NCI-H82 (cell line): ENCODE results near the gene ALOX15B.

ENCODE experiments used
- DNase-seq: peaks from one replicate; lab custom pipeline; 2025; lab: John Stamatoyannopoulos, UW

The ALOX15B gene, protein sequence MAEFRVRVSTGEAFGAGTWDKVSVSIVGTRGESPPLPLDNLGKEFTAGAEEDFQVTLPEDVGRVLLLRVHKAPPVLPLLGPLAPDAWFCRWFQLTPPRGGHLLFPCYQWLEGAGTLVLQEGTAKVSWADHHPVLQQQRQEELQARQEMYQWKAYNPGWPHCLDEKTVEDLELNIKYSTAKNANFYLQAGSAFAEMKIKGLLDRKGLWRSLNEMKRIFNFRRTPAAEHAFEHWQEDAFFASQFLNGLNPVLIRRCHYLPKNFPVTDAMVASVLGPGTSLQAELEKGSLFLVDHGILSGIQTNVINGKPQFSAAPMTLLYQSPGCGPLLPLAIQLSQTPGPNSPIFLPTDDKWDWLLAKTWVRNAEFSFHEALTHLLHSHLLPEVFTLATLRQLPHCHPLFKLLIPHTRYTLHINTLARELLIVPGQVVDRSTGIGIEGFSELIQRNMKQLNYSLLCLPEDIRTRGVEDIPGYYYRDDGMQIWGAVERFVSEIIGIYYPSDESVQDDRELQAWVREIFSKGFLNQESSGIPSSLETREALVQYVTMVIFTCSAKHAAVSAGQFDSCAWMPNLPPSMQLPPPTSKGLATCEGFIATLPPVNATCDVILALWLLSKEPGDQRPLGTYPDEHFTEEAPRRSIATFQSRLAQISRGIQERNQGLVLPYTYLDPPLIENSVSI

DNA sequence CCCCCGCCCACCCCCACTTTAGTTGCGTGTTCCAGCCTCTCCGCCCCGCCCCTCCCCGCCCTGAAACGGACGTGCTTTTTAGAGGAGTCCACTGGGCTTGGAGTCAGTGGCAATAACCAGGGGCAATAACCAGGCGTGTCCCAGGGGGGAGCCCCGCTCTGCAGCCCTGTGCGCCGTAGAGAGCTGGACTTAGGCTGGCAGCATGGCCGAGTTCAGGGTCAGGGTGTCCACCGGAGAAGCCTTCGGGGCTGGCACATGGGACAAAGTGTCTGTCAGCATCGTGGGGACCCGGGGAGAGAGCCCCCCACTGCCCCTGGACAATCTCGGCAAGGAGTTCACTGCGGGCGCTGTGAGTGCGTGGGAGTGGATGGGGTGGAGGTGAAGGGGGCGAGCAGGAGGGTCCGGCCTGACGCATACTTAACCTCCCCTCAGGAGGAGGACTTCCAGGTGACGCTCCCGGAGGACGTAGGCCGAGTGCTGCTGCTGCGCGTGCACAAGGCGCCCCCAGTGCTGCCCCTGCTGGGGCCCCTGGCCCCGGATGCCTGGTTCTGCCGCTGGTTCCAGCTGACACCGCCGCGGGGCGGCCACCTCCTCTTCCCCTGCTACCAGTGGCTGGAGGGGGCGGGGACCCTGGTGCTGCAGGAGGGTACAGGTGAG lies at the start of gene ALOX15B:
Gene ALOX15B, plus strand, starts transcription at position 106 of the 657 bp plus-strand sequence. Its CDS starts 97 bp downstream, at position 203.
- DNase-seq: no peak

DNA sequence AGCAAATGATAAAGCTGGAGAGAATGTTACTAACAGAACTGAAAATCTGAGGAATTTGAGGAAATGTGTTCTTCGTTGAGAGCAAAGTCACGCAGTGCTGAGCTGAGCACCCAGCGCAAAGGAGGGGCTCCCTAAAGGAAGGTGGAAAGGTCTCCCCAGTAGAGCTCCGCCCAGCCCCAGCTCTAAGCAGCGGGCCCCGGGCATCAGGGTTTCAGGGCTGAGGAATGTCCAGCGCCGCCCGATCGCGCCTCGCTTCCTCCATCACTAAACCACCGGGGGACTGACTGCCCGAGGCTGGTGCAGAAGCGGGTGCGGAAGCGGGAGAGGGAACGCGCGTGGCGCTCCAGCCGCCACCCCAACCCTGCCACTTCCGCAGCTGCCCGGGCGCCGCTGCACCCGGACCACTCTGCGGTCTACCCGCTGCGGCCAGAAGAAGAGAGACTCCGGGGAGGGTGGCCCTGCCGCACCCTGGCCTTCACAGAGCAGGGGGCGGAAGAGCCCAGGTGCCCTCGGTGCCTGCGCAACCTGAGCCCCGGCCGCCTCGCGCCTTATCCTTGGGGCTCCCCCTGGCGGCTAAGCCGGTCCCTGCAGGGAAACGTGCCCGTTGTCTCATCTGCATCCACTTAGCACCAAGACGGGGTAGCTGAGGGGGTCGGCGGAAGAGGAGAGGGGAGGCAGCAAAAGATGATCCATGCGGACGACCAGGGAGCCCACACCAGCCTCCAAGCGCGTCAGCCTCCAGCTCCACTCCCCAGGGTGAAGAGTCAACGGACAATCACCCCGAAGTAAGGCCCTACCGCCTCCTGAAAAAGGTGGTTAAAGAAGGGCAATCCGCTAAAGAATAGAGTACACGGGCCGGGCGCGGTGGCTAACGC lies 48.8 kb upstream of the ALOX15B start:
- DNase-seq: peak; percentile 67

DNA sequence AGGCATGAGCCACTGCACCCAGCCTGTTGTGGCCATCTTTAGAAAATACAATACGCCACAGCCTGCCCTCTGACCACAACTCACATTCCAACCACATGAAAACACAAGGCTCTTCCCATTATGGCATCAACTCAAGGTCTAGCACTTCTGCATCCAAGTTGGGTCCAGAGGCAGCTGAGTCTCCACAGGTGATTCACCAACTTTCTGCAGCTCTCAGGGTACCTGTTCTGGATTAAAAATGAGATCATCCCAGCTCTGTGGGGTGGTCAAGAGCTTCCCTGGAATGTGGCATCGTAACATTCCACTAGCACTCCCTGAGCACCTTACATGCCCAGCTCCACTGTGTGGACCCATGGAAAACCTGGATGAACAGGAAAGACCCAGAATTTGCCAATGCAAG lies 46.3 kb upstream of the ALOX15B start:
- DNase-seq: no peak

DNA sequence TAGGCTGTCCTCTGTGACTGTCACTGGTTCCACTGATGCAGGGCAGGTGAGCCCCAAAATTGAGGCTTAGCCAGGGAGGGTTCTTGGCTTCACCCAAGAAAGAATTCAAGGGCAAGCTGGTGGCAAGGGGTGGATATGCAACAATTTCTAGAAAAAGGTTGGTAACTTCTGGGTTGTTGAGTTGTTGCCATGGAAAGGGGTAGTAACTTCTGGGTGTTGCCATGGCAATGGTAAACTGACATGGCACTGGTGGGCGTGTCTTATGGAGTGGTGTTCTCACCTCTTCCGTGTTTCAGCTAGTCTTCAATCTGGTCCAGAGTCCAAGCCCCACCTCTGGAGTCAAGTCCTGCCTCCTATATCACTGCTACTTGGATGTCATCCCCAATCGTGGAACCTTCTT lies 45.9 kb upstream of the ALOX15B start:
- no peak for DNase-seq

DNA sequence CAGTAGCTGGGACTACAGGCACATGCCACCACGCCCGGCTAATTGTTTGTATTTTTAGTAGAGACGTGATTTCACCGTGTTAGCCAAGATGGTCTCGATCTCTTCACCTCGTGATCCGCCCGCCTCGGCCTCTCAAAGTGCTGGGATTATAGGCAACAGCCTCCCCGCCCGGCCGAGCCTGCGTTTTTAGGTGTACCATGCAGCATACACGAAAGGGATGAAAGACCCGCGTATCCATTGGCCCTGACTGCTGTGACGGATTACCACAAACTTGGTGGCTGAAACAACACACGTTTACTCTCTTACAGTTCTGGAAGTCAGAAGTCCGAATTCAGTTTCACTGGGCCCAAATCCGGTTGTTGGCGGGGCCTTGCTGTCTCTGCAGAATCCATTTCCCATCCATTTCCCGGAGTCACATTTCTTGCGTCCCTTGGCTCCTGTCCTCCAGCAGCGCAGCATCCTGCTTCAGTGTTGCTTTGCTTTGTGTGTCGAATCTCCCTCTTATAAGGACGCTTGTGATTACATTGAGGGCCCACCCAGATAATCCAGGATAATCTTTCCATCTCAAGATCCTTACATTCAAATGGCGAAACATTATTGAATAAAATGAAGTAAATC lies 44.8 kb upstream of the ALOX15B start:
- DNase-seq: peak; percentile 96

DNA sequence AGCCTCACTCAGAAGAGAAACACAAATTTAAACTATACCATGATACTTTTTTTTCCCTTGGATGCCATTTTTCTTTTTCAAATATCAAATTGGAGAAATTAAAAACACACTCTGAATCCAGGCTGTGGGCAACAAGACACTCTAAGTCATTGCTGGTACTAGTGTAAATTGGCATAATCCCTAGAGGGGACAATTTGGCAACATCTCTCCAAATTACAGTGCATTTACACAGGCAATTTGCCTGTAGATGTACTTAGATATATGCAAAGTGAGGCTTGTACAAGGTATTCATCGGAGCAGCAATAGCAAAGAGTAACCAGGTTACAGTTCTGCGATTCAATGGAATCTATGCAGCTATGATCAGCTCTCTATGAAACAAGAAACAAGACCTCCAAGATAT lies 43.1 kb upstream of the ALOX15B start:
- no peak for DNase-seq

DNA sequence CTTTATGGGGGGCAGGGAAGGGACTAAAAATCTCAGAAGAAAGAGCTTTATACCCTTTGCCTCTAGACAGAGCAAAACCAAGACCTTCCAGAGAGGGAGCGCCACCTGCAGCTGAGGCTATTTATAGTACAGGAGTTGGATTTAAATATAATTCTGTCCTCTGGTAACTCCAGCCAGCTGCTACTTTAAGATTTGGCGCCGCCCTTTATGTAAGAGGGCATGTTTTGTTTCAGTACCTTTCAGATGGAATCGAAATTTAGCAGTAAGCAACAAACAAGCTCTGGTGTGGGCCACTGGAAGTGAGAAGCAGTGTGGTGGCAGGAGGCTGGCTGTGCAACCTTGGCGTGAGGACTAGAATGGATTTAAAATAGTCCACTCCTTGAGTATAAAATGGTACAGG lies 41.7 kb upstream of the ALOX15B start:
- peak; percentile 98 for DNase-seq

DNA sequence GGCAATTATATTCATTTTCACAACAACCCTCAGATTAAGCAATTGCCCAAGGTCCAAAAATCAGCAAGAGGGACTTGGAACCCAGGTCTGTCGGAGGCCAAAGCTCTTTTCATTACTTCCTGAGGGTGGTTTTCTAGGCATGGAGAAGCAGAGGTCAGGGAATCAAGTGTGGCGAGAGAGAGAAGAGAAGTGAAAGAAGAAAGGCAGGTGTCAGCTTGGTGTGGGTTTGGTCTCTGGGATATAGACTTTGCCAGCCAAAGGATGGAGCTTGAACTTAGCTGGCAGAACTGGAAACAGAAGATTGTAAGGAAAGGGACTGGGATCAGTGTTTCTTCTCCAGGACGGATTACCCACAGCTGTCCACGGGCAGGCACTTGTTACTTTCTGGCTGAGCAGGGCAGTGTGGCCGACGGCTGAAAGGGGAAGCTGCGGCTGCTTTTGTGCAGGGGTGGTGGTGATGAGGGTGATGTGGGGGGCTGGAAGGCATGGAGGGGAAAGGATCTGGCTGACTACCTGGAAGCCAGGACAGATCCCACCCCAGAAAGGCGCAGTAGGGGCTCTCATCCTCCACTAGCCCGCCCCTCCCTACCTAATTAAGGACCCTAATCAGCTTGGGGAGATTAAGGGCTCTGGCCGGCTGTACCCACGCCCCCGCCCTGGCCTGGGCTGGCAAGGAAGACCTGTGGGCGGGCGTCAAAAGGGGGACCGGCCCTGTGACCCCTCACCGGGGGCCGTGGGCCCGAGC lies 36.7 kb upstream of the ALOX15B start, which contains the start of gene GUCY2D:
Gene GUCY2D, plus strand, starts transcription at position 640 of the 745 bp plus-strand sequence. CDS start 433 bp downstream, outside the sequence.
- DNase-seq: peak; percentile 94

DNA sequence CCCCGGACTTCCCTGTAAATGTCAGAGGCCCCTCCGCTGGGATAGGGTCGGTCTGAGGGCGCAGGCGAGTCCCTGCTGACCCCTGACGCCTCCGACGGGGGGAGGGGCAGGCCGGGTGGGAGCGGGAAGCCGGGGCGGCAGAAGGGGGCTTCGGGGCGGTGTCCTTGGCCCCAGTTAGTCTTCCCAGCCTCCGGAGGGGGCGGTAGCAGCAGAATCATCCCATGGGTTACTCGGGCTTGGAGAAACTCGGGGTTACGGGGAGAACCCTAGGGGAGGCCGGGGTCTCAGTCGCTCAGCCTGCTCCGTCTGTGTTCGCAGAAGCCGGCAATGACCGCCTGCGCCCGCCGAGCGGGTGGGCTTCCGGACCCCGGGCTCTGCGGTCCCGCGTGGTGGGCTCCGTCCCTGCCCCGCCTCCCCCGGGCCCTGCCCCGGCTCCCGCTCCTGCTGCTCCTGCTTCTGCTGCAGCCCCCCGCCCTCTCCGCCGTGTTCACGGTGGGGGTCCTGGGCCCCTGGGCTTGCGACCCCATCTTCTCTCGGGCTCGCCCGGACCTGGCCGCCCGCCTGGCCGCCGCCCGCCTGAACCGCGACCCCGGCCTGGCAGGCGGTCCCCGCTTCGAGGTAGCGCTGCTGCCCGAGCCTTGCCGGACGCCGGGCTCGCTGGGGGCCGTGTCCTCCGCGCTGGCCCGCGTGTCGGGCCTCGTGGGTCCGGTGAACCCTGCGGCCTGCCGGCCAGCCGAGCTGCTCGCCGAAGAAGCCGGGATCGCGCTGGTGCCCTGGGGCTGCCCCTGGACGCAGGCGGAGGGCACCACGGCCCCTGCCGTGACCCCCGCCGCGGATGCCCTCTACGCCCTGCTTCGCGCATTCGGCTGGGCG lies 35.9 kb upstream of the ALOX15B start:
- DNase-seq: peak; percentile 73

DNA sequence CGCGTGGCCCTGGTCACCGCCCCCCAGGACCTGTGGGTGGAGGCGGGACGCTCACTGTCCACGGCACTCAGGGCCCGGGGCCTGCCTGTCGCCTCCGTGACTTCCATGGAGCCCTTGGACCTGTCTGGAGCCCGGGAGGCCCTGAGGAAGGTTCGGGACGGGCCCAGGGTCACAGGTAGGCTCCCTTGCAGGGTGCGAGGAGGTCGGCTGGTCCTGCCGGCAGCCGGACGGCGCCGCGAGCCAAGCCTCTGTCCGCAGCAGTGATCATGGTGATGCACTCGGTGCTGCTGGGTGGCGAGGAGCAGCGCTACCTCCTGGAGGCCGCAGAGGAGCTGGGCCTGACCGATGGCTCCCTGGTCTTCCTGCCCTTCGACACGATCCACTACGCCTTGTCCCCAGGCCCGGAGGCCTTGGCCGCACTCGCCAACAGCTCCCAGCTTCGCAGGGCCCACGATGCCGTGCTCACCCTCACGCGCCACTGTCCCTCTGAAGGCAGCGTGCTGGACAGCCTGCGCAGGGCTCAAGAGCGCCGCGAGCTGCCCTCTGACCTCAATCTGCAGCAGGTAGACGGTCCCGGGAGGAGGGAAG lies 35.2 kb upstream of the ALOX15B start:
- DNase-seq: no peak

DNA sequence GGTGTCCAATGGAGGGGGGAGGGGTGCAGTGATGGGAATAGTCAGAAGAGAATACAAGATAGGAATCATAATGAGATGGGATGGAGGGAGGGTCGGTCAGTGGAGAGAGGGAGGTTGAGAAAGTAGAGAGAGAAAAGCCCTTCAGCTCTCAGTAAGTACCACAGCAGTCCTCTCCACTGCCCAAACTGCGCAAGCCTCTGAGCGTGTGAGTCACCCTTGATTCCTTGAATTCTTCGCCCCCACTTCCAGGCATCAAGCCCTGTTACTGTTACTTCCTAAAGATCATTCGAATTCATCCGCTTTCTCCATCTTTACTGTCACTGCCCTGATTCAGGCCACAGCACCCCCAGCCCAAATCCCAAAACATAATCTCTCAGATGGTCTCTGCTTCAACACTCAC lies 34.0 kb upstream of the ALOX15B start:
- no peak for DNase-seq

DNA sequence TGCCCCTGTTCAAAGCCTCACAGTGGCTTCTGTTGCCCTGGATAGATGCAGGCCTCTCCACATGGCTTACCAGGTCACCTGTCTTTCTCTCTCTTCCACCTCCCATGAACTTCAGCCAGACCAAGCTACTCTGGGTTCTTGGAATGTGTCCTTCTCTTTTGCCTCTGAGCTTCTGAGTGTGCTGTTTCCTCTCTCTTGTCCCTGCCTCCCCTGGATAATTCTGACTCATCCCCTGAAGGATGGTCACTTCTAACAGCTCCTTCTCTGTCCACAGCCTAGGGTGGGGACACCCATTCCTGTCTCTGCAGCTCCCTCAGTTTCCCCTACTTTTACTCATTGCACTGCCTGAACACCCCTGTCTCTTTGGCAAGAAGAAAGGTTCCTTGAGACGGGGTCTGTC lies 33.5 kb upstream of the ALOX15B start:
- DNase-seq: no peak

DNA sequence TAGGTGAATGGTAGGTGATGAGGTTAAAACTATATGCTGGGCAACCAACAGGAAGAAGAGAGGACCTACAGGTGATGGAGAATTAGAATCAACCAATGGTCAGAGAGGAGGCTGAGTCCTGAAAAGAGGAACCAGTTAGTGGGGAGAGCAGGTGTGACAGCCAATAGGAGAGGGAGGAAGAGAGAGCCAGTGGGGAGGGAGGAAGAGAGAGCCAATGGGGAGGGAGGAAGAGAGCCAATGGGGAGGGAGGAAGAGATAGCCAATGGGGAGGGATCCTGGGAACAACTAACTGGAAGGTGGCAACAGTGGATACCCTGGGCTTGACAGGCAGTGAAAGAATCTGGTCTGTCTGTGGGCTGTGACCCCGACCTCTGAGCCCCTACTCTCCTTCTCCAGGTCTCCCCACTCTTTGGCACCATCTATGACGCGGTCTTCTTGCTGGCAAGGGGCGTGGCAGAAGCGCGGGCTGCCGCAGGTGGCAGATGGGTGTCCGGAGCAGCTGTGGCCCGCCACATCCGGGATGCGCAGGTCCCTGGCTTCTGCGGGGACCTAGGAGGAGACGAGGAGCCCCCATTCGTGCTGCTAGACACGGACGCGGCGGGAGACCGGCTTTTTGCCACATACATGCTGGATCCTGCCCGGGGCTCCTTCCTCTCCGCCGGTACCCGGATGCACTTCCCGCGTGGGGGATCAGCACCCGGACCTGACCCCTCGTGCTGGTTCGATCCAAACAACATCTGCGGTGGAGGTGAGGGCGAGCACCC lies 32.7 kb upstream of the ALOX15B start:
- DNase-seq: peak; percentile 41

DNA sequence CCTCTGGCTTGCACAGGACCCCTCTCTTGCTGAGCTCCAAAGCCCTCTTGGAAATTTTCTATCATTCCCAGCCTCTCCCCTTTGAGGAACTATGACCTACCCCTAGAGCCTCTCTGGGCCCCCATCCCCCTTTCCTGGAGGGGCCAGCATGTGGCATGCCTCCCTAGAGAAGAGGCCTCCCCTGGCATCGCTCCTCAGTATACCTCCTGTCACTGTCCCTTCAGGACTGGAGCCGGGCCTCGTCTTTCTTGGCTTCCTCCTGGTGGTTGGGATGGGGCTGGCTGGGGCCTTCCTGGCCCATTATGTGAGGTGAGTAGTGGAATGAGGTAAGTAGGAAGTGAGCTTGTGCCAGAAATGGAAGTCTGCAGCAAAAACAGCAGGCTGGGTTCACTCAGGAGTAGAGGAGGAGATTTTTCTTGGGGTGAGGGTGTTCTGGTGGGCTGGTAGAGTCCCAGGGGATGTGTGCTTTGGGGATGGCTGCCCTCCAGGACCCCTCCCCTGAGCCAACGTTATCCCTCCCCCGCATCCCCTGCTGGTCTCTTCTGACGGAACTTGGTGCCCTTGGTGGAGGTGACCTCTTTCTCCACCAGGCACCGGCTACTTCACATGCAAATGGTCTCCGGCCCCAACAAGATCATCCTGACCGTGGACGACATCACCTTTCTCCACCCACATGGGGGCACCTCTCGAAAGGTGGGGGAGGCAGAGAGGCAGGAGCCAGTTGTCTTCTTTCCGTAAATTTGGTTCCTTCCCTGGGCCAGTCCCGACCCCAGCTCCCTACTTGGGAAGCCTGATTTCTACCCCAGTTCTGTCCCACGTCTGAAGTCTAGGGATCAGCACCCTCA lies 31.8 kb upstream of the ALOX15B start:
- no peak for DNase-seq

DNA sequence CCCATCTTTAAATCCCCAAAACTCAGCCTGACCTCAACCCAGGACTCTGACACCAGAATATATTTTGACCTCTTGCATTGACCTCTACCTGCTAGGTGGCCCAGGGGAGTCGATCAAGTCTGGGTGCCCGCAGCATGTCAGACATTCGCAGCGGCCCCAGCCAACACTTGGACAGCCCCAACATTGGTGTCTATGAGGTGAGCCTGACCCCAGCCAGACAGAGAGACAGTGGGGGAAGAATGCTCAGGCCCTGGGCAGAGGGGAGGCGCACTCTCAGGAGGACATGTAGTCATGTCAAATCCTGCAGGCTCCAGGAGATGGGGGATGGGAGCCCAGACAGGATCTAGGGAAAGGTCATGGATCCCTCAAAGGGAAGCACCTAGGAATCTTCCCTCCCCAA lies 31.0 kb upstream of the ALOX15B start:
- no peak for DNase-seq

DNA sequence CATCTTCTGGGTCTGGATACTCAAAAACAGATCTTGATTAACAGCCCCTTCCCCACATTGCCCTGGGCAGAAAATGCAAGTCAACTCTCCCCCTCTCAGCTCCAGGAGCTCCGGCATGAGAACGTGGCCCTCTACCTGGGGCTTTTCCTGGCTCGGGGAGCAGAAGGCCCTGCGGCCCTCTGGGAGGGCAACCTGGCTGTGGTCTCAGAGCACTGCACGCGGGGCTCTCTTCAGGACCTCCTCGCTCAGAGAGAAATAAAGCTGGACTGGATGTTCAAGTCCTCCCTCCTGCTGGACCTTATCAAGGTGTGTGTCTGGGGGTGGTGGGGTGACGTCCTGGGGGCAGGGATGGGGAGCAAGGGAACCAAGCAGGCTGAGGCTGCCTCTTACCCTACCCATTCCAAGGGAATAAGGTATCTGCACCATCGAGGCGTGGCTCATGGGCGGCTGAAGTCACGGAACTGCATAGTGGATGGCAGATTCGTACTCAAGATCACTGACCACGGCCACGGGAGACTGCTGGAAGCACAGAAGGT lies 26.7 kb upstream of the ALOX15B start:
- no peak for DNase-seq

DNA sequence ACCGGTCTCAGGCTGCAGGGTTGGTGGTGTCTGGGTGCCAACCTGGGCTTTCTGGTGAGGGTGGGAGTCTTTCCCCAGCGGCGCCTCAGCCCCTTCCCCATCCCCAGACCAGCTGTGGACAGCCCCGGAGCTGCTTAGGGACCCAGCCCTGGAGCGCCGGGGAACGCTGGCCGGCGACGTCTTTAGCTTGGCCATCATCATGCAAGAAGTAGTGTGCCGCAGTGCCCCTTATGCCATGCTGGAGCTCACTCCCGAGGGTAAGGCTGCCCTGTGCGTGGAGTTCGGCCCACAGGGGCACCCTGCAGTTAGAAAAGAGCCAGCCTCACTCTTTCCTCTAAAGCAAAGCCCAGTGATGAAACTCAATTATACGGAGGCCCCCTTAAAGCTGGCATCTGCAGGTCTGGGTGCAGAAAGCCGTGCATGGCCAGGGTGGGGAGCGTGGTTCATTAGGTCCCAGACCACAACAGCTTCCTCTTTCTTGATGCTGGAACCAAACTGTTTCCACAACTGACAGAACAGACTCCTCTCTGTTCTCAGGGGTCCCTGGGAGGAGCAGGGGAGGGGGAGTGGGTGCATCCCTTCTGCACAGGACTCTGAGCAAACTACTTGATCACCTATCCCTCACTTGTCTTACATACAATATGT lies 25.7 kb upstream of the ALOX15B start:
- no peak for DNase-seq
